Hepatocyte (in vitro differentiated cells): ENCODE results near the gene CEACAM8.

Source experiments
- CTCF ChIP-seq: fragments of 200-600 bp; sonication (generic); IDR thresholded peaks from 2 replicates; pipeline ENCODE4 v1.5.1; 2016; ENCODE audit warnings: antibody characterized with exemption, mild to moderate bottlenecking; ENCODE audit not compliant: poor library complexity
- EZH2 ChIP-seq: fragments of 200-600 bp; sonication (generic); IDR thresholded peaks from 2 replicates; pipeline ENCODE4 v1.6.1; 2016; ENCODE audit warnings: antibody characterized with exemption, mild to moderate bottlenecking, borderline replicate concordance

GRCh38 chr19:42561512-42561911, 33.2 kb downstream of the CEACAM8 start:
- TF ChIP-seq CTCF (no peak), EZH2 (no peak)
